Measurements from ENCODE around the gene ZNF492.

DNA sequence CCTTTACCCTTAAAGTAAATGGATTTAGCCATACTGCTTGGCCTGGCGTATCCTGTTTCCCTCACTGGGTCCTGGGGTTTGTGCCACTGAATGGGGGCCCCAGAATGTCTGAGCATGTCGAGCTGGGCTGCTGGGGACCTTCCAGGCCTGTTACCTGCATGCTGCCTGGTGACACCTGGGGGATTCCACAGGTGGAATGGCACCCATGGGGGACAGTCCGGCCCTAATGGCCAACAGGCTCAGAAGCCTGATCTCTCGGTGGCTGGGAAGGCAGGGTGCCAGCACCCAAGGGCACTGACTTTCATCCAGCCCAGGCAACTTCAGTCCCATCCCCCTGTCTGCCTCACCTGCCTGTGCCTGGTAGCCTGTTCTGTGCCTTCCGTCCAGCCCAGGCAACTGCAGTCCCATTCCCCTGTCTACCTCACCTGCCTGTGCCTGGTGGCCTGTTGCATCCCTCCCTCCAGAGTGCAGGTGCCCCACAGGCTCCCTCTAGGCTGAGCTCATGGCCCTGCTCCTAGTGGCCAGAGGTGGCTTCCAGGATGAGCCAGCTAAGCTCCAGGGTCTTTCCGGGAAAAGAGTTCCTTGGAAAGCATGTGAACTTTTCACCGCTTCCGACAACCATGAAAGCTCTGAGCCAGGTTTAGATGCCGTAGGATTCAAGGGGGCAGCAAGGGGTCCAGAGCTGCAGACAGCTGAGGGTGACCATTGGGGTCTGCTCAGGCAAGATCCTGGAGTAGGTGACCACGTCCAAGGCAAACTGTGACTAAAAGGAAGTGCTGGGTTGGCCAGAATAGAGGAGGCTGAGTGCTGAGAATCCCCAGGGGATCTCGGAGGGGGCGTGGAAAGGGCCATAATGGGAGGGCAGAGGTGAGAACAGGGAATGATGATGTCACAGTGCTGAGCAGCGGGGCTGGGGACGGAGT, 30.3 kb upstream of the ZNF492 start:
- TF ChIP-seq, protein P1, sequence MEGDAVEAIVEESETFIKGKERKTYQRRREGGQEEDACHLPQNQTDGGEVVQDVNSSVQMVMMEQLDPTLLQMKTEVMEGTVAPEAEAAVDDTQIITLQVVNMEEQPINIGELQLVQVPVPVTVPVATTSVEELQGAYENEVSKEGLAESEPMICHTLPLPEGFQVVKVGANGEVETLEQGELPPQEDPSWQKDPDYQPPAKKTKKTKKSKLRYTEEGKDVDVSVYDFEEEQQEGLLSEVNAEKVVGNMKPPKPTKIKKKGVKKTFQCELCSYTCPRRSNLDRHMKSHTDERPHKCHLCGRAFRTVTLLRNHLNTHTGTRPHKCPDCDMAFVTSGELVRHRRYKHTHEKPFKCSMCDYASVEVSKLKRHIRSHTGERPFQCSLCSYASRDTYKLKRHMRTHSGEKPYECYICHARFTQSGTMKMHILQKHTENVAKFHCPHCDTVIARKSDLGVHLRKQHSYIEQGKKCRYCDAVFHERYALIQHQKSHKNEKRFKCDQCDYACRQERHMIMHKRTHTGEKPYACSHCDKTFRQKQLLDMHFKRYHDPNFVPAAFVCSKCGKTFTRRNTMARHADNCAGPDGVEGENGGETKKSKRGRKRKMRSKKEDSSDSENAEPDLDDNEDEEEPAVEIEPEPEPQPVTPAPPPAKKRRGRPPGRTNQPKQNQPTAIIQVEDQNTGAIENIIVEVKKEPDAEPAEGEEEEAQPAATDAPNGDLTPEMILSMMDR (IDR thresholded peaks at IDR 0.05; ENCODE audit: poor library complexity, severe bottlenecking) = no peak
- no peak for TF ChIP-seq SMC3 (conservative IDR thresholded peaks at IDR 0.05; ENCODE audit: poor library complexity)

Measured in neural cell (in vitro differentiated cells).